IMR-90 (cell line): ENCODE results near the gene DIP2A. TPM values are rescaled to one million over a fixed set of nuclear protein-coding genes. Genes with fewer than 3 reads are reported as not detected.

Source experiments
- ATAC-seq: fragments of 200-7000 bp; cut with Tn5 transposase; 2 replicates; pipeline ENCODE4 v1.9.1; 2020; ENCODE audit warnings: low read depth, mild to moderate bottlenecking, moderate library complexity
- BruUV-seq: library from RNA; stranded (reverse); fragments of 400-500 nt; replicated peaks from 2 replicates; lab custom pipeline; 2021; lab: Mats Ljungman, UMichigan
- CTCF ChIA-PET: fragments of 300-600 bp; formaldehyde crosslinking; extraction: SDS; loops from one replicate; lab custom pipeline; 2021; ENCODE audit warnings: antibody characterized with exemption; lab: Yijun Ruan, JAX
- POLR2A ChIA-PET: fragments of 300-600 bp; sonication (Branson Sonifier 250); formaldehyde crosslinking; loops from one replicate; lab custom pipeline; 2022; ENCODE audit warnings: antibody characterized with exemption; ENCODE audit not compliant: unreplicated experiment; lab: Charles Lee
- DNase-seq: peaks from one replicate; pipeline ENCODE4 v3.0.0; 2013
- H2AFZ ChIP-seq: replicated peaks from 2 replicates; pipeline ENCODE3; 2013; ENCODE audit warnings: low read length, mild to moderate bottlenecking; ENCODE audit not compliant: poor library complexity
- H2AK5ac ChIP-seq: 2 replicates; pipeline ENCODE4 v1.6.1; 2013; ENCODE audit warnings: low read depth, low read length, inconsistent platforms
- H2AK9ac ChIP-seq: replicated peaks from 2 replicates; pipeline ENCODE3; 2013; ENCODE audit warnings: mild to moderate bottlenecking, low read depth, low read length, moderate library complexity; ENCODE audit not compliant: poor library complexity
- H2BK120ac ChIP-seq: 2 replicates; pipeline ENCODE4 v1.6.1; 2013; ENCODE audit warnings: low read depth, low read length, inconsistent platforms
- H2BK15ac ChIP-seq: 3 replicates; pipeline ENCODE4 v1.6.1; 2013; ENCODE audit warnings: low read depth, low read length, inconsistent platforms
- H2BK20ac ChIP-seq: 2 replicates; pipeline ENCODE4 v1.6.1; 2013; ENCODE audit warnings: low read depth, mild to moderate bottlenecking, inconsistent platforms, low read length, moderate library complexity
- H2BK5ac ChIP-seq: 2 replicates; pipeline ENCODE4 v1.6.1; 2013; ENCODE audit warnings: mild to moderate bottlenecking, low read depth, low read length, inconsistent platforms; ENCODE audit not compliant: poor library complexity, severe bottlenecking
- H3K14ac ChIP-seq: replicated peaks from 2 replicates; pipeline ENCODE4 v1.6.1; 2013; ENCODE audit warnings: low read depth, low read length, inconsistent platforms
- H3K18ac ChIP-seq: 2 replicates; pipeline ENCODE4 v1.6.1; 2013; ENCODE audit warnings: low read depth, low read length, control low read depth
- H3K23ac ChIP-seq: 2 replicates; pipeline ENCODE4 v1.6.1; 2013; ENCODE audit warnings: low read depth, low read length, inconsistent platforms
- H3K27ac ChIP-seq: 2 replicates; pipeline ENCODE4 v1.5.1; 2013; ENCODE audit warnings: mild to moderate bottlenecking, control low read depth, low read length; ENCODE audit not compliant: insufficient read depth
- H3K27me3 ChIP-seq: 2 replicates; pipeline ENCODE4 v1.6.1; 2013; ENCODE audit warnings: low read length; ENCODE audit not compliant: control insufficient read depth, insufficient read depth
- H3K36me3 ChIP-seq: 2 replicates; pipeline ENCODE4 v1.6.1; 2013; ENCODE audit warnings: low read length, mixed read lengths; ENCODE audit not compliant: control insufficient read depth, insufficient read depth
- H3K4ac ChIP-seq: 2 replicates; pipeline ENCODE4 v1.6.1; 2013; ENCODE audit warnings: low read depth, low read length, inconsistent platforms
- H3K4me1 ChIP-seq: 2 replicates; pipeline ENCODE4 v1.6.1; 2013; ENCODE audit warnings: low read length, mixed read lengths; ENCODE audit not compliant: control insufficient read depth, insufficient read depth
- H3K4me2 ChIP-seq: 2 replicates; pipeline ENCODE4 v1.6.1; 2013; ENCODE audit warnings: low read depth, mild to moderate bottlenecking, control low read depth, low read length, moderate library complexity
- H3K4me3 ChIP-seq: 2 replicates; pipeline ENCODE4 v1.5.1; 2013; ENCODE audit warnings: low read depth, mild to moderate bottlenecking, control low read depth, low read length, moderate library complexity; ENCODE audit not compliant: insufficient read depth
- H3K56ac ChIP-seq: 2 replicates; pipeline ENCODE4 v1.6.1; 2013; ENCODE audit warnings: low read length, inconsistent platforms; ENCODE audit not compliant: insufficient read depth; ENCODE audit errors: extremely low read depth
- H3K79me1 ChIP-seq, 2 experiments: 2 replicates each; pipeline ENCODE4 v1.6.1; 2013; ENCODE audit warnings: low read length in 2 of 2, inconsistent platforms in 1 of 2, low read depth in 1 of 2
- H3K9ac ChIP-seq: 2 replicates; pipeline ENCODE4 v1.6.1; 2013; ENCODE audit warnings: low read depth, low read length, control low read depth
- H3K9me1 ChIP-seq: 2 replicates; pipeline ENCODE4 v1.6.1; 2013; ENCODE audit warnings: low read length, inconsistent platforms; ENCODE audit not compliant: insufficient read depth
- H3K9me3 ChIP-seq: 2 replicates; pipeline ENCODE4 v1.6.1; 2013; ENCODE audit warnings: low read length; ENCODE audit not compliant: control insufficient read depth, insufficient read depth
- H4K20me1 ChIP-seq: 2 replicates; pipeline ENCODE4 v1.6.1; 2013; ENCODE audit warnings: low read length, inconsistent platforms; ENCODE audit not compliant: insufficient read depth
- H4K5ac ChIP-seq: 2 replicates; pipeline ENCODE4 v1.6.1; 2013; ENCODE audit warnings: mild to moderate bottlenecking, low read depth, low read length, control low read depth
- H4K8ac ChIP-seq, 2 experiments: 2 replicates each; pipeline ENCODE4 v1.6.1; 2013; ENCODE audit warnings: low read depth in 2 of 2, low read length in 2 of 2, control low read depth in 1 of 2, inconsistent platforms in 1 of 2
- H4K91ac ChIP-seq: 2 replicates; pipeline ENCODE4 v1.6.1; 2013; ENCODE audit warnings: low read depth, low read length, inconsistent platforms; ENCODE audit not compliant: insufficient read depth
- BHLHE40 ChIP-seq: fragments of 150-350 bp; IDR thresholded peaks from 2 replicates; pipeline ENCODE4 v1.6.1; 2016; ENCODE audit warnings: mild to moderate bottlenecking, low read depth, low read length
- CEBPB ChIP-seq: IDR thresholded peaks from 2 replicates; pipeline ENCODE4 v1.6.1; 2012; ENCODE audit warnings: low read depth, low read length, improper control_type of control experiment
- CHD1 ChIP-seq: IDR thresholded peaks from 2 replicates; pipeline ENCODE4 v1.6.1; 2012; ENCODE audit warnings: low read depth, low read length, improper control_type of control experiment
- CTCF ChIP-seq: conservative IDR thresholded peaks from 2 replicates; pipeline ENCODE4 v1.5.1; 2012; ENCODE audit warnings: mild to moderate bottlenecking, low read depth, low read length, improper control_type of control experiment
- FOS ChIP-seq: fragments of 150-350 bp; IDR thresholded peaks from 2 replicates; pipeline ENCODE4 v1.6.1; 2016; ENCODE audit warnings: low read depth, low read length
- MAFK ChIP-seq: IDR thresholded peaks from 2 replicates; pipeline ENCODE4 v1.6.1; 2012; ENCODE audit warnings: low read depth, low read length, improper control_type of control experiment
- MAZ ChIP-seq: IDR thresholded peaks from 2 replicates; pipeline ENCODE4 v1.6.1; 2012; ENCODE audit warnings: low read depth, mild to moderate bottlenecking, low read length, improper control_type of control experiment, moderate library complexity, borderline replicate concordance
- MXI1 ChIP-seq: IDR thresholded peaks from 2 replicates; pipeline ENCODE4 v1.6.1; 2012; ENCODE audit warnings: low read depth, mild to moderate bottlenecking, low read length, moderate library complexity, borderline replicate concordance
- NFE2L2 ChIP-seq: fragments of 150-350 bp; IDR thresholded peaks from 2 replicates; pipeline ENCODE4 v1.6.1; 2016; ENCODE audit warnings: low read depth, mild to moderate bottlenecking, low read length
- POLR2A ChIP-seq: IDR thresholded peaks from 2 replicates; pipeline ENCODE4 v1.6.1; 2012; ENCODE audit warnings: mild to moderate bottlenecking, low read depth, low read length
- RAD21 ChIP-seq: IDR thresholded peaks from 2 replicates; pipeline ENCODE4 v1.6.1; 2012; ENCODE audit warnings: low read length, improper control_type of control experiment
- RCOR1 ChIP-seq: IDR thresholded peaks from 2 replicates; pipeline ENCODE4 v1.6.1; 2012; ENCODE audit warnings: mild to moderate bottlenecking, low read length, improper control_type of control experiment; ENCODE audit not compliant: insufficient replicate concordance
- RFX5 ChIP-seq: IDR thresholded peaks from 2 replicates; pipeline ENCODE4 v1.8.0; 2012; ENCODE audit warnings: low read depth, mild to moderate bottlenecking, low read length, moderate library complexity
- SMC3 ChIP-seq: fragments of 150-350 bp; IDR thresholded peaks from 2 replicates; pipeline ENCODE4 v1.6.1; 2016; ENCODE audit warnings: low read depth, mild to moderate bottlenecking, antibody characterized with exemption, low read length, moderate library complexity
- WGBS, 2 experiments: methylation state at CpG; one replicate each; pipeline versions ENCODE4 v1.1.5 to v1.1.7; 2013; ENCODE audit warnings: missing lambda C conversion rate in 2 of 2; ENCODE audit not compliant: insufficient read length in 1 of 2; ENCODE audit errors: extremely low coverage in 2 of 2; 5-methylcytosine and 5-hydroxymethylcytosine counted together
- dilution Hi-C: fragments of 300-500 bp; cut with HindIII; formaldehyde crosslinking; loops from one replicate; pipeline ENCODE4 v1.14.3; 2018; ENCODE audit warnings: low sequenced_read_pairs; ENCODE audit not compliant: unreplicated experiment
- in situ Hi-C: fragments of 300-500 bp; cut with MboI; formaldehyde crosslinking; loops from 3 replicates; pipeline ENCODE4 v1.14.3; 2019; ENCODE audit warnings: low sequenced_read_pairs, inconsistent platforms, mixed read lengths
- intact Hi-C: fragments of 100-400 bp; cut with micrococcal nuclease; formaldehyde crosslinking; loops from 2 replicates; pipeline ENCODE4 v1.10.0; 2022
- polyA plus RNA-seq, 3 experiments: library from polyadenylated mRNA; depleted of rRNA; stranded (reverse); fragments of >200 nt; gene quantifications; 2 replicates each; pipeline ENCODE4 v1.2.3, GENCODE V29; 2012; ENCODE audit warnings: low replicate concordance in 1 of 3
- total RNA-seq: library from RNA; depleted of rRNA; stranded (reverse); fragments of >200 nt; gene quantifications from 2 replicates; pipeline ENCODE4 v1.2.3, GENCODE V29; 2012
- TF ChIP-seq, protein P1 (sequence below): fragments of 150-350 bp; IDR thresholded peaks from 2 replicates; pipeline ENCODE4 v1.6.1; 2017; ENCODE audit warnings: mild to moderate bottlenecking, antibody characterized with exemption, low read length, low read depth
- TF ChIP-seq, protein P2 (sequence below): fragments of 150-350 bp; IDR thresholded peaks from 2 replicates; pipeline ENCODE4 v1.6.1; 2016; ENCODE audit warnings: low read depth, mild to moderate bottlenecking, low read length, moderate library complexity, borderline replicate concordance

DIP2A gene
- total and polyA plus RNA-seq, 2 of the 4 experiments (the other 2 are of a cell fraction) = 17.9 to 24.3 TPM

DNA sequence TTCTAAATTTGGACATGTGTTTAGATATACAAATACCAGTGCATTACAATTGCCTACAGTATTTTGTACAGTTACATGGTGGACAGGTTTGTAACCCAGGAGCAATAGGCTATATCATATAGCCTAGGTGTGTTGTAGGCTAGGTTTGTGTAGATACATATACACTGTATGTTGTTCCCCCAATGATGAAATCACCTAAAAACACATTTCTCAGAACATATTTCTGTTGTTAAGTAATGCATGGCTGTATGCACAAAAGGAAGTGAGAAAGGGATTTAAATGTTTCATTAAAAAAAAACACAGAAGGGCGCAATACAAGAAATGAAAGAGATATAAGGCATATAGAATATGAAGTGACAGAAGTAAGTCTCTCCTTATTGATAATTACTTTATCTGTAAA lies 114.2 kb downstream of the DIP2A start:
- no peaks in the 10 kb centered on the region for H3K4me1 ChIP-seq
- ATAC-seq = no peak
- no peak overlapping the region for H3K23ac ChIP-seq
- H4K5ac ChIP-seq = no peak overlapping the region
- no peaks in the 10 kb centered on the region; the same call in 1 of the 2 replicates for H3K9me1 ChIP-seq
- no CpG with 5 or more reads among the region's 1 CpG for WGBS, 2 experiments
- no peak overlapping the region for H2AK5ac ChIP-seq
- no TSS peak for BruUV-seq
- no peak overlapping the region for H2BK15ac ChIP-seq
- no peak overlapping the region for H2BK20ac ChIP-seq
- ChIA-PET POLR2A (no interaction called here), CTCF (no interaction called here)
- H3K9me3 ChIP-seq = peaks cover 10% of the 10 kb centered on the region
- peaks cover 16% of the 10 kb centered on the region for H3K36me3 ChIP-seq
- intact Hi-C loops (no loop called here), in situ Hi-C loops (no loop called here), dilution Hi-C loops (no loop called here)
- no peak overlapping the region for H3K9ac ChIP-seq
- H3K4me3 ChIP-seq = no peak overlapping the region
- no peak overlapping the region for H3K18ac ChIP-seq
- H3K4me2 ChIP-seq = no peak overlapping the region
- no peak overlapping the region for H3K4ac ChIP-seq
- no peak overlapping the region for H2BK5ac ChIP-seq
- no peak overlapping the region for H3K14ac ChIP-seq
- no peaks in the 10 kb centered on the region for H3K79me1 ChIP-seq
- H2AK9ac ChIP-seq = no peak overlapping the region
- no peak overlapping the region for H4K91ac ChIP-seq
- H4K8ac ChIP-seq = no peak overlapping the region
- no peak overlapping the region for H3K27ac ChIP-seq
- no peaks in the 10 kb centered on the region for H4K20me1 ChIP-seq
- no peak overlapping the region for H2BK120ac ChIP-seq
- H2AFZ ChIP-seq = no peak overlapping the region
- H3K56ac ChIP-seq = no peak overlapping the region
- TF ChIP-seq RAD21 (no peak), CEBPB (no peak), FOS (no peak), MAZ (no peak), POLR2A (no peak), BHLHE40 (no peak), MAFK (no peak), RFX5 (no peak), RCOR1 (no peak), SMC3 (no peak), NFE2L2 (no peak), MXI1 (no peak), CTCF (no peak), CHD1 (no peak)
- TF ChIP-seq, protein P1, sequence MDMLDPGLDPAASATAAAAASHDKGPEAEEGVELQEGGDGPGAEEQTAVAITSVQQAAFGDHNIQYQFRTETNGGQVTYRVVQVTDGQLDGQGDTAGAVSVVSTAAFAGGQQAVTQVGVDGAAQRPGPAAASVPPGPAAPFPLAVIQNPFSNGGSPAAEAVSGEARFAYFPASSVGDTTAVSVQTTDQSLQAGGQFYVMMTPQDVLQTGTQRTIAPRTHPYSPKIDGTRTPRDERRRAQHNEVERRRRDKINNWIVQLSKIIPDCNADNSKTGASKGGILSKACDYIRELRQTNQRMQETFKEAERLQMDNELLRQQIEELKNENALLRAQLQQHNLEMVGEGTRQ = no peak
- TF ChIP-seq, protein P2, sequence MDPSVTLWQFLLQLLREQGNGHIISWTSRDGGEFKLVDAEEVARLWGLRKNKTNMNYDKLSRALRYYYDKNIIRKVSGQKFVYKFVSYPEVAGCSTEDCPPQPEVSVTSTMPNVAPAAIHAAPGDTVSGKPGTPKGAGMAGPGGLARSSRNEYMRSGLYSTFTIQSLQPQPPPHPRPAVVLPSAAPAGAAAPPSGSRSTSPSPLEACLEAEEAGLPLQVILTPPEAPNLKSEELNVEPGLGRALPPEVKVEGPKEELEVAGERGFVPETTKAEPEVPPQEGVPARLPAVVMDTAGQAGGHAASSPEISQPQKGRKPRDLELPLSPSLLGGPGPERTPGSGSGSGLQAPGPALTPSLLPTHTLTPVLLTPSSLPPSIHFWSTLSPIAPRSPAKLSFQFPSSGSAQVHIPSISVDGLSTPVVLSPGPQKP = no peak
- no peaks in the 10 kb centered on the region for H3K27me3 ChIP-seq
- DNase-seq = no peak
